SK-N-MC (cell line): ENCODE measurements around the gene NUDCD2.

ENCODE experiments used
- EZH2 ChIP-seq: fragments of 200-600 bp; sonication (generic); IDR thresholded peaks from one replicate; pipeline ENCODE4 v1.6.1; 2017; ENCODE audit warnings: antibody characterized with exemption
- FOXP2 ChIP-seq: optimal IDR thresholded peaks from 2 replicates; pipeline ENCODE3; 2011; ENCODE audit warnings: mild to moderate bottlenecking, moderate library complexity; ENCODE audit not compliant: insufficient read depth; ENCODE audit errors: extremely low read length, control extremely low read depth
- POLR2AphosphoS5 ChIP-seq: IDR thresholded peaks from 2 replicates; pipeline ENCODE4 v1.6.1; 2012; ENCODE audit warnings: mild to moderate bottlenecking, low read depth, low read length, borderline replicate concordance

DNA sequence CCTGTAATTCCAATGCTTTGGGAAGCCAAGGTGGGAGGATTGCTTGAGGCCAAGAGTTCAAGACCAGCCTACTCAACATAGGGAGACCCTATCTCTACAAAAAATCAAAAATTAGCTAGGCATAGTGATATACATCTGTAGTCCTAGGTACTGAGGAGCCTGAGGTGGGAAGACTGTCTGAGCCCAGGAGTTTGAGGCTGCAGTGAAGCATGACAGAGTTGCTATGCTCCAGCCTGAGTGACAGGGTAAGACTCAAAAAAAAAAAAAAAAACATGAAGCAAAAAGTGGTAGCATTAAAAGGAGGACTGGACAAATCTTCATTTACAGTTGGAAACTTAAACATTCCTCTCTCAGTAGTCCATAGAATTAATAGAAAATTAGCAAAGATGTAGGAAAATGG lies 12.7 kb downstream of the NUDCD2 start:
- TF ChIP-seq POLR2AphosphoS5 (no peak), EZH2 (no peak), FOXP2 (no peak)
